HepG2 (cell line): ENCODE measurements around the gene MPP3. TPM values are rescaled to one million over a fixed set of nuclear protein-coding genes. Genes with fewer than 3 reads are reported as not detected.
A peak's percentile ranks its signal among the peaks of the same experiment; 100 is the strongest.

Experiments
- CC2D1A ChIP-seq: sonication (generic); formaldehyde crosslinking; IDR thresholded peaks from 2 replicates; pipeline ENCODE4 v1.8.1; 2023; ENCODE audit warnings: mild to moderate bottlenecking, missing genetic modification reagents
- HMG20B ChIP-seq: conservative IDR thresholded peaks from 2 replicates; pipeline ENCODE4 v1.6.1; 2016; ENCODE audit warnings: missing genetic modification reagents, missing compliant biosample characterization
- JUN ChIP-seq: sonication (generic); formaldehyde crosslinking; IDR thresholded peaks from 2 replicates; pipeline ENCODE4 v1.4.0; 2020; ENCODE audit warnings: mild to moderate bottlenecking, missing genetic modification reagents
- JUND ChIP-seq: sonication (generic); formaldehyde crosslinking; IDR thresholded peaks from 2 replicates; pipeline ENCODE4 v1.8.0; 2022; ENCODE audit warnings: mild to moderate bottlenecking, missing genetic modification reagents
- KLF16 ChIP-seq, 2 experiments: sonication (generic) in 1 of 2; formaldehyde crosslinking in 1 of 2; IDR thresholded peaks; 2 replicates each; pipeline versions ENCODE4 v1.6.1 to v1.8.0; 2016 to 2023; ENCODE audit warnings: missing genetic modification reagents in 2 of 2, missing compliant biosample characterization in 1 of 2
- MAF1 ChIP-seq: sonication (generic); formaldehyde crosslinking; IDR thresholded peaks from 2 replicates; pipeline ENCODE4 v1.5.0; 2020; ENCODE audit warnings: missing genetic modification reagents, borderline replicate concordance
- MATR3 ChIP-seq: sonication (generic); formaldehyde crosslinking; IDR thresholded peaks from 2 replicates; pipeline ENCODE4 v1.4.0; 2020; ENCODE audit warnings: missing genetic modification reagents
- NRL ChIP-seq: sonication (generic); formaldehyde crosslinking; IDR thresholded peaks from 2 replicates; pipeline ENCODE4 v1.5.0; 2020; ENCODE audit warnings: missing genetic modification reagents, mild to moderate bottlenecking, moderate library complexity, borderline replicate concordance
- TCF12 ChIP-seq, 2 experiments: fragments of 450-650 bp in 1 of 2; sonication (generic) in 1 of 2; formaldehyde crosslinking in 1 of 2; IDR thresholded peaks; 2 replicates each; pipeline versions ENCODE4 v1.6.1 to v1.8.0; 2017 to 2022; ENCODE audit warnings: antibody characterized with exemption in 1 of 2, mild to moderate bottlenecking in 1 of 2, missing genetic modification reagents in 1 of 2, moderate library complexity in 1 of 2
- ZBTB20 ChIP-seq: sonication (generic); formaldehyde crosslinking; IDR thresholded peaks from 2 replicates; pipeline ENCODE4 v1.8.1; 2023; ENCODE audit warnings: missing genetic modification reagents, low read depth, mild to moderate bottlenecking, borderline replicate concordance
- ZBTB8A ChIP-seq: sonication (generic); formaldehyde crosslinking; IDR thresholded peaks from 2 replicates; pipeline ENCODE4 v1.4.0; 2020; ENCODE audit warnings: mild to moderate bottlenecking, low read depth, missing genetic modification reagents, borderline replicate concordance
- ZFAT ChIP-seq: sonication (generic); formaldehyde crosslinking; conservative IDR thresholded peaks from 2 replicates; pipeline ENCODE4 v1.8.1; 2023; ENCODE audit warnings: missing genetic modification reagents, inconsistent platforms
- ZNF160 ChIP-seq: sonication (generic); formaldehyde crosslinking; IDR thresholded peaks from 2 replicates; pipeline ENCODE4 v1.8.0; 2022; ENCODE audit warnings: mild to moderate bottlenecking, inconsistent platforms, missing genetic modification reagents
- ZNF205 ChIP-seq: IDR thresholded peaks from 2 replicates; pipeline ENCODE4 v1.6.1; 2018; ENCODE audit warnings: missing biosample characterization, missing genetic modification reagents
- ZNF225 ChIP-seq: sonication (generic); formaldehyde crosslinking; IDR thresholded peaks from 2 replicates; pipeline ENCODE4 v1.4.0; 2020; ENCODE audit warnings: mild to moderate bottlenecking, missing genetic modification reagents
- ZNF3 ChIP-seq: IDR thresholded peaks from 2 replicates; pipeline ENCODE4 v1.7.0; 2017; ENCODE audit warnings: inconsistent platforms
- ZNF501 ChIP-seq: sonication (generic); formaldehyde crosslinking; IDR thresholded peaks from 2 replicates; pipeline ENCODE4 v1.5.1; 2020; ENCODE audit warnings: mild to moderate bottlenecking, moderate library complexity, missing genetic modification reagents
- ZNF614 ChIP-seq: IDR thresholded peaks from 2 replicates; pipeline ENCODE4 v1.6.1; 2018; ENCODE audit warnings: missing biosample characterization, missing genetic modification reagents, inconsistent platforms, borderline replicate concordance
- ZNF724P ChIP-seq: sonication (generic); formaldehyde crosslinking; IDR thresholded peaks from 2 replicates; pipeline ENCODE4 v1.8.0; 2022; ENCODE audit warnings: missing genetic modification reagents, borderline replicate concordance
- ZNF781 ChIP-seq: sonication (generic); formaldehyde crosslinking; IDR thresholded peaks from 2 replicates; pipeline ENCODE4 v1.5.1; 2020; ENCODE audit warnings: borderline replicate concordance, mild to moderate bottlenecking, missing genetic modification reagents; ENCODE audit errors: not compliant biosample characterization
- ZSCAN12 ChIP-seq: sonication (generic); formaldehyde crosslinking; IDR thresholded peaks from 2 replicates; pipeline ENCODE4 v1.9.0; 2021; ENCODE audit warnings: mild to moderate bottlenecking, missing genetic modification reagents
- ZSCAN20 ChIP-seq: sonication (generic); formaldehyde crosslinking; IDR thresholded peaks from 2 replicates; pipeline ENCODE4 v1.4.0; 2020; ENCODE audit warnings: missing genetic modification reagents, mild to moderate bottlenecking, borderline replicate concordance
- polyA plus RNA-seq, 8 experiments: library from polyadenylated mRNA; depleted of rRNA in 3 of 8; stranded (reverse) in 7 of 8; unstranded in 1 of 8; fragments of >200 nt; fragmentation: Illumina TruSeq in 4 of 8; extraction: Trizol in 4 of 8; gene quantifications; 2 replicates each; pipeline versions ENCODE4 v1.2.1 to v1.2.3, GENCODE V29; 2011 to 2016; ENCODE audit warnings: low read depth in 4 of 8, missing spikeins in 1 of 8, mixed read lengths in 1 of 8; ENCODE audit not compliant: insufficient read depth in 1 of 8
- total RNA-seq, 5 experiments: library from RNA; depleted of rRNA; stranded (reverse); fragments of >200 nt; fragmentation: Illumina TruSeq; extraction: Trizol; gene quantifications; 2 replicates each; pipeline ENCODE4 v1.2.3, GENCODE V29; 2016; ENCODE audit warnings: low read depth in 1 of 5
- TF ChIP-seq, protein P1 (sequence below): sonication (generic); formaldehyde crosslinking; IDR thresholded peaks from 2 replicates; pipeline ENCODE4 v1.4.0; 2020; ENCODE audit warnings: missing genetic modification reagents, borderline replicate concordance
- TF ChIP-seq, protein P2 (sequence below): sonication (generic); formaldehyde crosslinking; IDR thresholded peaks from 2 replicates; pipeline ENCODE4 v1.5.0; 2020; ENCODE audit warnings: mild to moderate bottlenecking, missing genetic modification reagents
- TF ChIP-seq, protein P3 (sequence below): IDR thresholded peaks from 2 replicates; pipeline ENCODE4 v1.6.1; 2016; ENCODE audit warnings: missing genetic modification reagents, missing compliant biosample characterization

Gene MPP3
- total and polyA plus RNA-seq, 2 of the 13 experiments (the other 11 are each of a cell fraction or from before 2014, with no cell fraction given), result 0.91 to 1.8 TPM

DNA sequence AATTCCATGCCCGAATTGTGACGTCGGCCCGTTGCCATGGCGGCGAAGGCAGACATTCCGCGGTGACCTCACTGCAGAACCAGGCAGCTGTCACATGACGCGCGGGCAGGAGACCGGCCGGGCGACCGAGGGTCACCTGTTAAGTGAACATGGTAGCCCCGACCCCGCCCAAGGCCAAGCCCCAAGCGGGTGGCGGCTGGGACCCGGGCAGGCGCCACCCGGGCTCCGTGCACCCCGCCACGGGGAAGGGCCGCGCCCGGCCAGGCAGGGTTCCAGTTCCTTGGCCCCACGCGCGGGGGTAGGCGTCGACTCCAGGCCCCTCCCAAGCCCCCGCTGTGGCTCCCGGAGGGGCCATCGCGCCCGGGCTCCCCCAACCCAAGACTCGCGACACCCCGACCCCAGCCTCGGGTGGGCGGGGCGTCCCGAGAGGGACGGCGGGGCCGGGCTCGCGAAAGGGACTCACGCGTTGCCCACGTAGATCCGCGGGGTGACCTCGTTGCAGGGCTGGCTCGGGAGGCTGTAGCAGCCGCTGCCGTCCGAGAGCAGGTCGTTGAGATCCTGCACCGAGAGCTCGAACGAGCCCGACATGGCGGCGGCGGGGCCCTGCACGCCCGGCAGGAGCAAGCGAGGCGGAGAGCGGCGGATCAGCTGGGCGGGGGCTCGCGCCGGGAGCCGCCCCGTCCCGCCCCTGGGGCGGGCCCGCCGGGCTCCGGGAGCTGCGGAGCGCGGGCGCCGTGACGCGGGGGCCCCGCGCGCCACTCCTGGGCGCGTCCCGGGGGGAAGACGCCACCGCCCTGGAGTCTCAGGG is 54.4 kb downstream of the MPP3 start, which contains the start of gene DUSP3 (continued):
- TF ChIP-seq MAF1 (CRISPR knock-in tag) (peak; percentile 79; the same call in 1 of the 2 replicates), HMG20B (CRISPR knock-in tag) (peak; percentile 20; the same call in 1 of the 2 replicates), ZNF205 (CRISPR knock-in tag) (peak; percentile 63), KLF16 (CRISPR knock-in tag; IDR thresholded peaks at IDR 0.05) (peak in 1 of 2 experiments; percentile 23; a peak in 1 of 4 replicates), MATR3 (CRISPR knock-in tag) (no peak), ZSCAN20 (CRISPR knock-in tag) (peak; percentile 68; the same call in 1 of the 2 replicates), ZNF501 (CRISPR knock-in tag) (peak; percentile 94), ZNF160 (CRISPR knock-in tag) (peak; percentile 77; the same call in 1 of the 2 replicates), ZBTB8A (CRISPR knock-in tag) (0 out of 2 replicates have a peak, but pooled peaks have one; percentile 45), JUND (peak; percentile 86), ZFAT (CRISPR knock-in tag) (no peak), ZNF614 (CRISPR knock-in tag) (peak; percentile 52), NRL (CRISPR knock-in tag) (peak; percentile 35; the same call in 1 of the 2 replicates), ZBTB20 (CRISPR knock-in tag) (no peak; the same call in 1 of the 2 replicates), ZSCAN12 (0 out of 2 replicates have a peak, but pooled peaks have one; percentile 20), TCF12 (IDR thresholded peaks at IDR 0.05) (no peak), TCF12 (CRISPR knock-in tag; IDR thresholded peaks at IDR 0.05) (peak; percentile 74), ZNF781 (no peak), ZNF3 (no peak), ZNF225 (CRISPR knock-in tag) (peak; percentile 76), CC2D1A (CRISPR knock-in tag) (0 out of 2 replicates have a peak, but pooled peaks have one; percentile 29), ZNF724P (no peak), JUN (CRISPR knock-in tag) (peak; percentile 93)
- TF ChIP-seq, protein P1, sequence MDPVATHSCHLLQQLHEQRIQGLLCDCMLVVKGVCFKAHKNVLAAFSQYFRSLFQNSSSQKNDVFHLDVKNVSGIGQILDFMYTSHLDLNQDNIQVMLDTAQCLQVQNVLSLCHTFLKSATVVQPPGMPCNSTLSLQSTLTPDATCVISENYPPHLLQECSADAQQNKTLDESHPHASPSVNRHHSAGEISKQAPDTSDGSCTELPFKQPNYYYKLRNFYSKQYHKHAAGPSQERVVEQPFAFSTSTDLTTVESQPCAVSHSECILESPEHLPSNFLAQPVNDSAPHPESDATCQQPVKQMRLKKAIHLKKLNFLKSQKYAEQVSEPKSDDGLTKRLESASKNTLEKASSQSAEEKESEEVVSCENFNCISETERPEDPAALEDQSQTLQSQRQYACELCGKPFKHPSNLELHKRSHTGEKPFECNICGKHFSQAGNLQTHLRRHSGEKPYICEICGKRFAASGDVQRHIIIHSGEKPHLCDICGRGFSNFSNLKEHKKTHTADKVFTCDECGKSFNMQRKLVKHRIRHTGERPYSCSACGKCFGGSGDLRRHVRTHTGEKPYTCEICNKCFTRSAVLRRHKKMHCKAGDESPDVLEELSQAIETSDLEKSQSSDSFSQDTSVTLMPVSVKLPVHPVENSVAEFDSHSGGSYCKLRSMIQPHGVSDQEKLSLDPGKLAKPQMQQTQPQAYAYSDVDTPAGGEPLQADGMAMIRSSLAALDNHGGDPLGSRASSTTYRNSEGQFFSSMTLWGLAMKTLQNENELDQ (CRISPR knock-in tag), result no peak
- TF ChIP-seq, protein P2, sequence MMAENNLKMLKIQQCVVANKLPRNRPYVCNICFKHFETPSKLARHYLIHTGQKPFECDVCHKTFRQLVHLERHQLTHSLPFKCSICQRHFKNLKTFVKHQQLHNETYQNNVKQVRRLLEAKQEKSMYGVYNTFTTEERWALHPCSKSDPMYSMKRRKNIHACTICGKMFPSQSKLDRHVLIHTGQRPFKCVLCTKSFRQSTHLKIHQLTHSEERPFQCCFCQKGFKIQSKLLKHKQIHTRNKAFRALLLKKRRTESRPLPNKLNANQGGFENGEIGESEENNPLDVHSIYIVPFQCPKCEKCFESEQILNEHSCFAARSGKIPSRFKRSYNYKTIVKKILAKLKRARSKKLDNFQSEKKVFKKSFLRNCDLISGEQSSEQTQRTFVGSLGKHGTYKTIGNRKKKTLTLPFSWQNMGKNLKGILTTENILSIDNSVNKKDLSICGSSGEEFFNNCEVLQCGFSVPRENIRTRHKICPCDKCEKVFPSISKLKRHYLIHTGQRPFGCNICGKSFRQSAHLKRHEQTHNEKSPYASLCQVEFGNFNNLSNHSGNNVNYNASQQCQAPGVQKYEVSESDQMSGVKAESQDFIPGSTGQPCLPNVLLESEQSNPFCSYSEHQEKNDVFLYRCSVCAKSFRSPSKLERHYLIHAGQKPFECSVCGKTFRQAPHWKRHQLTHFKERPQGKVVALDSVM (CRISPR knock-in tag), result no peak; the same call in 1 of the 2 replicates
- TF ChIP-seq, protein P3, sequence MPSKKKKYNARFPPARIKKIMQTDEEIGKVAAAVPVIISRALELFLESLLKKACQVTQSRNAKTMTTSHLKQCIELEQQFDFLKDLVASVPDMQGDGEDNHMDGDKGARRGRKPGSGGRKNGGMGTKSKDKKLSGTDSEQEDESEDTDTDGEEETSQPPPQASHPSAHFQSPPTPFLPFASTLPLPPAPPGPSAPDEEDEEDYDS, result peak; percentile 38; the same call in 1 of the 2 replicates
